HG03460 (cell line): ENCODE measurements around the gene SMG5.

Experiments
- ATAC-seq: cut with Tn5 transposase; IDR thresholded peaks from one replicate; pipeline ENCODE4 v1.9.1; 2021; ENCODE audit not compliant: unreplicated experiment

Gene SMG5

DNA sequence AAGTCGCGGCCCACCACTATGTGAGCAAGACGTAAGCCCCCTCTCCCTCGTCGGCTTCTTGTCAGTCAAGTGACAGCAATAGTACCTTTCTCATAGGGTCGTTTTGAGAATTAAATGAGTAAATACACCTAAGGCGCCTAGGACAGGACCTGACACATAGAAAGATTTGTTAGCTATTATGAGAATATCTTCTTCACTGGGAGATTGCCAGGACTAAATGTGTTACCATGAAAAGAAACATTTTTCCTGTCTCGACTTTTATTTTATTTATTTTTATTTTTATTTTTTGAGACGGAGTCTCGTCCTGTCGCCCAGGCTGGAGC is 69.0 kb downstream of the SMG5 start:
- no peak for ATAC-seq

- ATAC-seq: peak; percentile 86
Observed at GRCh38 chr1:156212833-156213643, 69.6 kb downstream of the SMG5 start, which contains the start of gene PMF1. Gene PMF1, plus strand, starts transcription at chr1:156213007. Its CDS starts 9 bp downstream, at chr1:156213016.

- ATAC-seq: no peak
Observed at GRCh38 chr1:156212130-156212529, 70.5 kb downstream of the SMG5 start.

- no peak for ATAC-seq
Observed at GRCh38 chr1:156211243-156211642, 71.4 kb downstream of the SMG5 start.

DNA sequence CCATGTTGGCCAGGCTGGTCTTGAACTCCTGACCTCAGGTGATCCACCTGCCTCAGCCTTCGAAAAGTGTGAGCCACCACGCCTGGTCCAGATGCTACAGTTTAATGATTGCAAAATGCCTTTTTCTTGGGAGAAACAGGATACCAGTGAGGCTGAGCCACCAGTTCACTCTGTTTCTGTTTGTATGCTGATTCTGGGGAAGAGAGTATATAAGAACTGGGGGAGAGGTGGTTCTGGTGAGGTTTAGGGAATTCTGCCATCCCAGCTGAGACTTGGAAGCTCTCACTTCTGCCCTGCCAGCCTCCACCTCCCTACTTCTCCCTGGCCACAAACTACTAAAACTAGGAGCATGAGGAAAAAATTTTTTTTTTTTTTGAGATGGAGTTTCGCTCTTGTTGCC is 77.9 kb downstream of the SMG5 start:
- no peak for ATAC-seq

GRCh38 chr1:156203331-156203730 is 79.3 kb downstream of the SMG5 start:
- ATAC-seq: no peak

- no peak for ATAC-seq
Observed at GRCh38 chr1:156200044-156200443, 82.6 kb downstream of the SMG5 start.
